SK-N-MC (cell line): Measurements from ENCODE around the gene RNF166.

ENCODE experiments used
- DNase-seq: peaks from one replicate; pipeline ENCODE4 v3.0.0-alpha.2; 2011; ENCODE audit warnings: low read depth, low spot score
- H3K27ac ChIP-seq: fragments of 200-600 bp; sonication (generic); 2 replicates; pipeline ENCODE4 v1.5.1; 2016; ENCODE audit warnings: mixed run types
- H3K36me3 ChIP-seq: fragments of 200-600 bp; sonication (generic); 2 replicates; pipeline ENCODE4 v1.6.1; 2017; ENCODE audit warnings: antibody characterized with exemption, low read length, mixed read lengths; ENCODE audit not compliant: insufficient read depth
- H3K4me3 ChIP-seq: fragments of 200-600 bp; sonication (generic); 2 replicates; pipeline ENCODE4 v1.5.1; 2016
- H3K9ac ChIP-seq: fragments of 200-600 bp; sonication (generic); 2 replicates; pipeline ENCODE4 v1.8.0; 2017; ENCODE audit warnings: mixed run types, mixed read lengths; ENCODE audit not compliant: insufficient read length
- H3K9me3 ChIP-seq: fragments of 200-600 bp; sonication (generic); 2 replicates; pipeline ENCODE4 v1.6.1; 2017; ENCODE audit warnings: low read depth, mild to moderate bottlenecking, antibody characterized with exemption, low read length, moderate library complexity, mixed read lengths
- EZH2 ChIP-seq: fragments of 200-600 bp; sonication (generic); IDR thresholded peaks from one replicate; pipeline ENCODE4 v1.6.1; 2017; ENCODE audit warnings: antibody characterized with exemption
- FOXP2 ChIP-seq: optimal IDR thresholded peaks from 2 replicates; pipeline ENCODE3; 2011; ENCODE audit warnings: mild to moderate bottlenecking, moderate library complexity; ENCODE audit not compliant: insufficient read depth; ENCODE audit errors: extremely low read length, control extremely low read depth
- POLR2AphosphoS5 ChIP-seq: IDR thresholded peaks from 2 replicates; pipeline ENCODE4 v1.6.1; 2012; ENCODE audit warnings: mild to moderate bottlenecking, low read depth, low read length, borderline replicate concordance

The RNF166 gene

GRCh38 chr16:88700636-88701482 is 5.3 kb downstream of the RNF166 start:
- no peaks in the 10 kb centered on the region for H3K9me3 ChIP-seq
- H3K36me3 ChIP-seq: no peaks in the 10 kb centered on the region
- DNase-seq: no peak
- no peak overlapping the region for H3K27ac ChIP-seq
- H3K4me3 ChIP-seq: no peak overlapping the region
- TF ChIP-seq EZH2 (no peak), FOXP2 (no peak), POLR2AphosphoS5 (no peak)
- no peak overlapping the region for H3K9ac ChIP-seq

- TF ChIP-seq FOXP2: no peak
- TF ChIP-seq POLR2AphosphoS5: no peak
- TF ChIP-seq EZH2: no peak
- no peak overlapping the region for H3K4me3 ChIP-seq
- no peaks in the 10 kb centered on the region for H3K9me3 ChIP-seq
- H3K9ac ChIP-seq: no peak overlapping the region
- H3K27ac ChIP-seq: no peak overlapping the region
- H3K36me3 ChIP-seq: no peaks in the 10 kb centered on the region
- no peak for DNase-seq
Measured at GRCh38 chr16:88700322-88700635, 5.9 kb downstream of the RNF166 start.

GRCh38 chr16:88699180-88699579 is 7.0 kb downstream of the RNF166 start:
- Histone ChIP-seq H3K9ac (no peak overlapping the region), H3K27ac (no peak overlapping the region), H3K9me3 (no peaks in the 10 kb centered on the region), H3K36me3 (no peaks in the 10 kb centered on the region), H3K4me3 (no peak overlapping the region)
- DNase-seq: no peak
- TF ChIP-seq FOXP2 (no peak), POLR2AphosphoS5 (no peak), EZH2 (no peak)

GRCh38 chr16:88698646-88699045 is 7.6 kb downstream of the RNF166 start:
- H3K4me3 ChIP-seq: no peak overlapping the region
- no peaks in the 10 kb centered on the region for H3K9me3 ChIP-seq
- DNase-seq: no peak
- no peaks in the 10 kb centered on the region for H3K36me3 ChIP-seq
- TF ChIP-seq POLR2AphosphoS5 (no peak), FOXP2 (no peak), EZH2 (no peak)
- H3K9ac ChIP-seq: no peak overlapping the region
- H3K27ac ChIP-seq: no peak overlapping the region

- no peak for DNase-seq
- TF ChIP-seq POLR2AphosphoS5 (no peak), FOXP2 (no peak), EZH2 (no peak)
- H3K4me3 ChIP-seq: no peak overlapping the region
- no peak overlapping the region for H3K27ac ChIP-seq
- no peaks in the 10 kb centered on the region for H3K9me3 ChIP-seq
- no peaks in the 10 kb centered on the region for H3K36me3 ChIP-seq
- H3K9ac ChIP-seq: no peak overlapping the region
Measured at GRCh38 chr16:88697831-88698615, 8.2 kb downstream of the RNF166 start.

GRCh38 chr16:88697116-88697830 is 8.9 kb downstream of the RNF166 start:
- Histone ChIP-seq H3K27ac (no peak overlapping the region), H3K9me3 (no peaks in the 10 kb centered on the region), H3K9ac (no peak overlapping the region), H3K36me3 (no peaks in the 10 kb centered on the region), H3K4me3 (no peak overlapping the region)
- no peak for DNase-seq
- TF ChIP-seq POLR2AphosphoS5 (no peak), FOXP2 (no peak), EZH2 (no peak)

- Histone ChIP-seq H3K4me3 (no peak overlapping the region), H3K9ac (no peak overlapping the region), H3K27ac (no peak overlapping the region), H3K9me3 (no peaks in the 10 kb centered on the region), H3K36me3 (no peaks in the 10 kb centered on the region)
- DNase-seq: no peak
- TF ChIP-seq EZH2: no peak
- TF ChIP-seq FOXP2: no peak
- no peak for TF ChIP-seq POLR2AphosphoS5
Measured at GRCh38 chr16:88696441-88696840, 9.8 kb downstream of the RNF166 start.

- no peaks in the 10 kb centered on the region for H3K36me3 ChIP-seq
- H3K9ac ChIP-seq: no peak overlapping the region
- H3K27ac ChIP-seq: no peak overlapping the region
- H3K4me3 ChIP-seq: no peak overlapping the region
- no peak for DNase-seq
- H3K9me3 ChIP-seq: no peaks in the 10 kb centered on the region
- TF ChIP-seq POLR2AphosphoS5 (no peak), FOXP2 (no peak), EZH2 (no peak)
Measured at GRCh38 chr16:88695753-88696152, 10.5 kb downstream of the RNF166 start.
